ENCODE measurements around the gene MICU1. TPM values are rescaled to one million over a fixed set of nuclear protein-coding genes. Genes with fewer than 3 reads are reported as not detected.

Gene MICU1
- total and polyA plus RNA-seq, 2 of the 13 experiments (the other 11 are each of a cell fraction or from before 2014, with no cell fraction given): 32.5 to 56.1 TPM

GRCh38 chr10:72334825-72335393, 291.0 kb downstream of the MICU1 start (continued):
- TF ChIP-seq ZNF614 (CRISPR knock-in tag; IDR thresholded peaks at IDR 0.05; ENCODE audit: borderline replicate concordance): peak; percentile 68; the same call in 1 of the 2 replicates
- no peak for TF ChIP-seq FLYWCH1 (CRISPR knock-in tag; IDR thresholded peaks at IDR 0.05)
- peak; percentile 90 for TF ChIP-seq MED1 (CRISPR knock-in tag; IDR thresholded peaks at IDR 0.05)
- no peak for TF ChIP-seq TOPORS (CRISPR knock-in tag; IDR thresholded peaks at IDR 0.05)
- TF ChIP-seq ZHX2 (IDR thresholded peaks at IDR 0.05; ENCODE audit: low read depth): no peak
- TF ChIP-seq ZHX2 (CRISPR knock-in tag; IDR thresholded peaks at IDR 0.05; ENCODE audit: borderline replicate concordance): no peak
- no peak; the same call in 1 of the 2 replicates for TF ChIP-seq ZSCAN25 (CRISPR knock-in tag; IDR thresholded peaks at IDR 0.05)
- peak; percentile 57; the same call in 1 of the 2 replicates for TF ChIP-seq ZNF280B (CRISPR knock-in tag; IDR thresholded peaks at IDR 0.05; ENCODE audit: borderline replicate concordance)
- no peak; the same call in 1 of the 2 replicates for TF ChIP-seq THAP11 (CRISPR knock-in tag; IDR thresholded peaks at IDR 0.05)
- TF ChIP-seq HOXD1 (CRISPR knock-in tag; IDR thresholded peaks at IDR 0.05): no peak
- TF ChIP-seq ZNF430 (CRISPR knock-in tag; IDR thresholded peaks at IDR 0.05): no peak
- TF ChIP-seq ZNF878 (CRISPR knock-in tag; IDR thresholded peaks at IDR 0.05): no peak
- no peak for TF ChIP-seq PCBP1 (IDR thresholded peaks at IDR 0.05; ENCODE audit: borderline replicate concordance, low read depth, low read length)
- TF ChIP-seq SPEN (CRISPR knock-in tag; IDR thresholded peaks at IDR 0.05; ENCODE audit: low read depth): no peak
- TF ChIP-seq EP300 (IDR thresholded peaks at IDR 0.05; ENCODE audit: low read depth in 2 of 2, low read length in 2 of 2): peak; percentile 32 to 66; a peak in 3 of 4 replicates
- TF ChIP-seq EP300 (CRISPR knock-in tag; IDR thresholded peaks at IDR 0.05; ENCODE audit: borderline replicate concordance): peak; percentile 88
- no peak for TF ChIP-seq SNAI1 (CRISPR knock-in tag; IDR thresholded peaks at IDR 0.05; ENCODE audit: borderline replicate concordance)
- TF ChIP-seq HOXA5 (CRISPR knock-in tag; IDR thresholded peaks at IDR 0.05): no peak
- TF ChIP-seq, protein P1, sequence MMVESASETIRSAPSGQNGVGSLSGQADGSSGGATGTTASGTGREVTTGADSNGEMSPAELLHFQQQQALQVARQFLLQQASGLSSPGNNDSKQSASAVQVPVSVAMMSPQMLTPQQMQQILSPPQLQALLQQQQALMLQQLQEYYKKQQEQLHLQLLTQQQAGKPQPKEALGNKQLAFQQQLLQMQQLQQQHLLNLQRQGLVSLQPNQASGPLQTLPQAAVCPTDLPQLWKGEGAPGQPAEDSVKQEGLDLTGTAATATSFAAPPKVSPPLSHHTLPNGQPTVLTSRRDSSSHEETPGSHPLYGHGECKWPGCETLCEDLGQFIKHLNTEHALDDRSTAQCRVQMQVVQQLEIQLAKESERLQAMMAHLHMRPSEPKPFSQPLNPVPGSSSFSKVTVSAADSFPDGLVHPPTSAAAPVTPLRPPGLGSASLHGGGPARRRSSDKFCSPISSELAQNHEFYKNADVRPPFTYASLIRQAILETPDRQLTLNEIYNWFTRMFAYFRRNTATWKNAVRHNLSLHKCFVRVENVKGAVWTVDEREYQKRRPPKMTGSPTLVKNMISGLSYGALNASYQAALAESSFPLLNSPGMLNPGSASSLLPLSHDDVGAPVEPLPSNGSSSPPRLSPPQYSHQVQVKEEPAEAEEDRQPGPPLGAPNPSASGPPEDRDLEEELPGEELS (CRISPR knock-in tag; IDR thresholded peaks at IDR 0.05): peak; percentile 58; the same call in 1 of the 2 replicates
- TF ChIP-seq MAZ (IDR thresholded peaks at IDR 0.05; ENCODE audit: borderline replicate concordance, low read depth, low read length): peak; percentile 28; the same call in 1 of the 2 replicates
- TF ChIP-seq MAZ (CRISPR knock-in tag; IDR thresholded peaks at IDR 0.05; ENCODE audit: low read depth): no peak
- TF ChIP-seq ZSCAN9 (CRISPR knock-in tag; IDR thresholded peaks at IDR 0.05; ENCODE audit: borderline replicate concordance): peak; percentile 53; the same call in 1 of the 2 replicates

Measured in HepG2 (cell line).